ENCODE results near the gene F10.
A peak's percentile ranks its signal among the peaks of the same experiment; 100 is the strongest.

DNA sequence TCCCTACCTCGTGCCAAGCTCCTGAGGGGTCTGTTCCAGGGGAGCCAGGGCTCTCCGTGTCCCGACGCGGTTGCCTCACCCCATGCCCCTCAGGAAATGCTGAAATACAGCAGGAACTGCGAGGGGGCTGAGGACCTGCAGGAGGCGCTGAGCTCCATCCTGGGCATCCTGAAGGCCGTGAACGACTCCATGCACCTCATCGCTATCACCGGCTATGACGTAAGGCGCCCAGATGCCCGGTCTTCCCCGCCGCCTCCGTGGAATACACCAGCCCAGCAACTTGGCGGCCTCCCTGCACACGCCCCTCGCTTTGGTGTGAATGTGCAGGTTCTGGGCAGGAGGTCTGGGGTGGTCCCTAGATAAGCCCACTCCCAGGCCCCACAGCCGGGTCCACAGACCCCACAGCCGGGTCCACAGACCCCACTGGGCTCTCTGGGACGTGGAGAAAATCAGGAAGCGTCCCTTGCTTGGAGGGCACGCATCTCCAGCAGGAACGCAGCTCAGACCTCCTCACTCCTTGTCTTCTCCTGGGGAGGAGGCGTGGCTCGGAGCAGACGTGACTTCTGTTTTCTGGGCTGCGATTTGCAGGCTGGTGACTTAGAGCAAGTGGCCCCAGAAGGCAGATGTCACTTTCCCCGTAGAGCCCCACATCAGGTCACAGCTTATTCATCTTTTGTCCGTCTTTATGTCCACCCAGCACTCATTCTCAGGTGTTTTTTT is 36.4 kb upstream of the F10 start:
- TF ChIP-seq, protein P1, sequence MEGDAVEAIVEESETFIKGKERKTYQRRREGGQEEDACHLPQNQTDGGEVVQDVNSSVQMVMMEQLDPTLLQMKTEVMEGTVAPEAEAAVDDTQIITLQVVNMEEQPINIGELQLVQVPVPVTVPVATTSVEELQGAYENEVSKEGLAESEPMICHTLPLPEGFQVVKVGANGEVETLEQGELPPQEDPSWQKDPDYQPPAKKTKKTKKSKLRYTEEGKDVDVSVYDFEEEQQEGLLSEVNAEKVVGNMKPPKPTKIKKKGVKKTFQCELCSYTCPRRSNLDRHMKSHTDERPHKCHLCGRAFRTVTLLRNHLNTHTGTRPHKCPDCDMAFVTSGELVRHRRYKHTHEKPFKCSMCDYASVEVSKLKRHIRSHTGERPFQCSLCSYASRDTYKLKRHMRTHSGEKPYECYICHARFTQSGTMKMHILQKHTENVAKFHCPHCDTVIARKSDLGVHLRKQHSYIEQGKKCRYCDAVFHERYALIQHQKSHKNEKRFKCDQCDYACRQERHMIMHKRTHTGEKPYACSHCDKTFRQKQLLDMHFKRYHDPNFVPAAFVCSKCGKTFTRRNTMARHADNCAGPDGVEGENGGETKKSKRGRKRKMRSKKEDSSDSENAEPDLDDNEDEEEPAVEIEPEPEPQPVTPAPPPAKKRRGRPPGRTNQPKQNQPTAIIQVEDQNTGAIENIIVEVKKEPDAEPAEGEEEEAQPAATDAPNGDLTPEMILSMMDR (conservative IDR thresholded peaks at IDR 0.05; ENCODE audit: low read depth in 2 of 2), result peak; percentile 49 to 79
- TF ChIP-seq EZH2 (IDR thresholded peaks at IDR 0.05; ENCODE audit: low read depth, unreplicated experiment) (no peak), POLR2AphosphoS5 (IDR thresholded peaks at IDR 0.05; ENCODE audit: low read depth) (no peak), EZH2phosphoT487 (IDR thresholded peaks at IDR 0.05; ENCODE audit: unreplicated experiment) (no peak)

Data from GM23338 (cell line).